HG03175 (cell line): ENCODE results near the gene LRRC56.
A peak's percentile ranks its signal among the peaks of the same experiment; 100 is the strongest.
"Not testable (repeated sequence)": the region's sequence is repeated elsewhere in the genome, so short reads cannot be mapped to it uniquely, and the experiment has no call there.

ENCODE experiments used
- ATAC-seq: cut with Tn5 transposase; IDR thresholded peaks from one replicate; pipeline ENCODE4 v1.9.1; 2021; ENCODE audit warnings: mild to moderate bottlenecking, moderate library complexity; ENCODE audit not compliant: unreplicated experiment

Gene LRRC56

GRCh38 chr11:571802-572185 lies 34.5 kb downstream of the LRRC56 start:
- ATAC-seq, result no peak

GRCh38 chr11:573146-573759 lies 35.9 kb downstream of the LRRC56 start:
- ATAC-seq, result no peak

DNA sequence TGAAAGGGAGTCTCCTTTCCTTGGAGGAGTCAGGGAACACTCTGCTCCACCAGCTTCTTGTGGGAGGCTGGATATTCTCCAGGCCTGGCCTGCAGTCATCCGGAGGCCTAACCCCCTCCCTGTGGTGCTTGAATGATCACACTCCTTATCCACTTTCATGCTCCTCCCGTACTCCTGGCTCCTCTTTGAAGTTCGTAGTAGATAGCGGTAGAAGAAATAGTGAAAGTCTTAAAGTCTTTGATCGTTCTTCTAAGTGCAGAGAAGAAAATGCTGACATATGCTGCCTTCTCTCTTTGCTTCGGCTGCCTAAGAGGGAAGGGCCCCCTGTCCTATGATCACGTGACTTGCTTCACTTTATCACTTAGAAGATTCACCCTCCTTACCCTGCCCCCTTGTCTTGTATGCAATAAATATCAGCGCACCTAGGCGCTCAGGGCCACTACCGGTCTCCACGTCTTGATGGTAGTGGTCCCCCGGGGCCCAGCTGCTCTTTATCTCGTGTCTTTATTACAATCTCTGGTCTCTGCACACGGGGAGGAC lies 36.8 kb downstream of the LRRC56 start:
- ATAC-seq, result not testable (repeated sequence)

- ATAC-seq, result no peak
Observed at GRCh38 chr11:574632-575312, 37.4 kb downstream of the LRRC56 start.

DNA sequence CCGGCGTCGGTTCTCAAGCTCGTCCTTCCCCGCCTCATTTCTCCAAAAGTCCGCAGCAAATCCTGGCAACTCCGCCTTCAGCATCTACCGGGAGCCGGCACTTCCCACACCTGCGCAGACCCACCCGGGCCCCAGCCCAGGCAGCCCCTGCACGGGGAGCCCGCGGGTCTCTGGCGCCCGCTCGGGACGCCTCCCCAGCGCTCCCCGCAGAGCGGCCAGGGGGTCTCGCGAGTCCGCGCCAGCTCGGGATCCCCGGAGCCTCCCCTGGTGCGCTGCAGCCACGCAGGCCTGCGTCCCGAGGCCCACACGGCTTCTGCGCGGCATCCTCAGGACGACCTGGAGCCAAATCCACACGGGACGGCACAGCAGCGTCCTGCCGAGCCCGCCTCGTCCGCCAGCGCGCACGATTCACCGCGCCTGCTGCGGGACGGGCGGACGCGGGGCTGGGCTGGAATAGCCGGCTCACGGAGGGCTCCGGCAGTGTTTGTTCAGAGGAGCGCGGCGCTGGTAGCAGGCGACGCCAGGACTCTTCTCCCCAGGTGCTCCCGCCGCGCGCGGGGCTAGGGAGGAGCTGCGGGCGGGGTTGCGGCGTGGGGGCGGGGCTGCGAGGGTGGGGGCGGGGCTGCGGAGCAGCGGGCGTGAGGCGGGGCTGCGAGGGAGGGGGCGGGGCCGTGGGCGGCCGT lies 38.1 kb downstream of the LRRC56 start:
- ATAC-seq, result peak; percentile 33

DNA sequence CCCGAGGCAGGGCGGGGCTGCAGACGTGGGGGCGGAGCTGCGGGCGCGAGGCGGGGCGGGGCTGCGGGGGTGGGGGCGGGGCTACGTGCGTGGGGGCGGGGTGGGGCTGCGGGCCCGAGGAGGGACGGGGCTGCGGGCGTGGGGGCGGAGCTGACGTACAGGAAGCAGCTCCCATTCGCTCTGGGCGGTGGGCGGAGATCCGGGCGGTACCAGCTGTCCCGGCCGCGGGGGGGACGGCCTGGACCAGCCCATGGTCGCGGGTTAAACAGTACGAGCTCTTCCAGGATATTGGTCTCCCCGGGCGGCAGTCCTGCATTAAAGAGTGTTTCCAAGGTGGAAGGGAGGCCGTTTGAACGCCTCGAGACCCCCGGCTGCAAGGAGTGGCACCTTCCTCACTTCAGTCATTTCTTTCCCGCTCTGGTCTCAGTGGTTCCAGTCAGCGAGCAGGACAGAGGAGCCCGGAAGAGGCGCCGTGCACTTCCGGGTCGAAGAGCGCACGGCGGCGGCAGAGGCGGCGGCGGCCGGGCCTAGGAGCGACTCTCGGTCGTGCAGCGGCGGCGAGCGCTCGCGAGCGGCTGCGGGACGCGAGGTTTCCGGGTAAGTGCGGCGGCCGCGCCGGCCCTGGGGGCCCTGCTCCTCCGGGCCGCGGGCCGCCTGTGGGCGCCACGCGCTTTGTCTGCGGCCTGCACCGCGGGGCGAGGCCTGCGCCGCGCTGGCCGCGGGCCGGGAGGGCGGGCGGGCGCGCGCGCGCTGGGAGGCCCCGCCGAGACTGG lies 38.9 kb downstream of the LRRC56 start, which contains the start of gene PHRF1:
PHRF1 (plus strand) TSS at position 475 of the 773 bp plus-strand sequence. CDS start 5,043 bp downstream, outside the sequence.
- ATAC-seq, result peak; percentile 86

- ATAC-seq, result no peak
Observed at GRCh38 chr11:576811-577610, 39.7 kb downstream of the LRRC56 start.

GRCh38 chr11:577611-577894 lies 40.2 kb downstream of the LRRC56 start:
- ATAC-seq, result no peak

DNA sequence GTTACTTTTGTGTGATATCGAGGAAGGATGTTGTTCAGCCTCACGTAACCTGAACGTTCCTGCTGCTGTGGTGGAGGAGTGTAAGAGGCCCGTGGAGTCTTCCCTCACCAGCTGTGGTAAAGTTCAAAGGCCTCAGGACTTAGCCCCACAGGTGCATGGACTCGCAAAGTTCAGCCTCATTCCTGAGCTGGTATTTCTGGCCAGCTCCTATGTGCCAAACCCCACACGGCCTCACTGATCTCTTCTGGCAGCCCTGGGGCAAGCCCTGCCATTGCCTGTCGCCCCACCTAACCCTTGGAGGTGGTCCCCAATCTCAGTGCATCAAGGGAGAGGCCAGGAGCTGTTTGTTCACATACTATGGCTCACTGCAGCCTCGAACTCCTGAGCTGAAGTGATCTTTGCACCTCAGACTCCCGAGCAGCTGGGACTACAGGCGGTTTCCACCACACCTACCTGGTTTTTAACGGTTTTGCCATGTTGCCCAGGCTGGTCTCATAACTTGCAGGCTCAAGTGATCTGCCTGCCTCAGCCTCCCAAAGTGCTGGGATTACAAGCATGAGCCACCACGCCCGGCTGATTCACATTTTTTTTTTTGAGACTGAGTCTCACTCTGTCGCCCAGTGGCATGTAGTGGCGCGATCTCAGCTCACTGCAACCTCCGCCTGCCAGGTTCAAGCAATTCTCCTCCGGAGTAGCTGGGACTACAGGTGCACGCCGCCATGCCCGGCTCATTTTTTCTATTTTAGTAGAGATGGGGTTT lies 41.1 kb downstream of the LRRC56 start:
- ATAC-seq, result no peak

- no peak for ATAC-seq
Observed at GRCh38 chr11:579830-580601, 42.7 kb downstream of the LRRC56 start.

GRCh38 chr11:581342-581741 lies 44.0 kb downstream of the LRRC56 start:
- no peak for ATAC-seq

DNA sequence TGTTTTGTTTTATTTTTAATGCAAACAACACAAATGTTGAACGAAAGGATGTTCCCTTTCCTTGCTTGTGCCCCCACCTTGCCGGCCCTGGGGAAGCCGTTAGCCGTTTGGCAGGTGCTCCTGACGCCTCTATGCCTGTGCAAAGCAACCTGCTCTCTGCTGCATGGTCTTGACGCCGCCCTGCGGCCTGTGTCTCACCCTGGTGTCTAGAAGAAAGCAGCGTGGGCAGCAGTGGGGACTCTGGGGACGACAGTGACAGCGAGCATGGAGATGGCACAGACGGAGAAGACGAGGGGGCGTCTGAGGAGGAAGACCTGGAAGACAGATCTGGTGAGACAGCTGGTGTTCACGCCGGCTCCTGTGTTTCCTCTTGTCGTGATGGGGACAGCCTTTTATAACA lies 44.4 kb downstream of the LRRC56 start:
- no peak for ATAC-seq

DNA sequence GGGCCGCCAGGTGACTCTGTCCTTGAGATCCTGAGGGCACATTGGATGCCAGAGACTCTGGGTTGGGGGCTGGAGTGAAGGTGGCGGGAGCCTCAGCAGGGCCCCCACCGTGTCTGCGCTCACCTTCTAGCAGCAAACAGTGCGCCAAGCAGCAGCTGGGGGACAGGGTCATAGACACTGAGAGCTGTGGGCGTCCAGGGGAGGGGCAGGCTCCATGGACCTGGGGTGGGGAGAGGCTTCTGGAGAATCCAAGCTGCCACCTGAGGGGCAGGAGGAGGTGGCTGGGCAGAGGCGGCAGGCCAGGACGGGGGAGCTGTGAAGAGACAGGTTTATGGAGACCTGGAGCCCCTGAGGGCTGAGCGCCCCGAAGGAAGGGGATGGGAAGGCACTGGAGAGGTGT lies 47.0 kb downstream of the LRRC56 start:
- ATAC-seq, result no peak

DNA sequence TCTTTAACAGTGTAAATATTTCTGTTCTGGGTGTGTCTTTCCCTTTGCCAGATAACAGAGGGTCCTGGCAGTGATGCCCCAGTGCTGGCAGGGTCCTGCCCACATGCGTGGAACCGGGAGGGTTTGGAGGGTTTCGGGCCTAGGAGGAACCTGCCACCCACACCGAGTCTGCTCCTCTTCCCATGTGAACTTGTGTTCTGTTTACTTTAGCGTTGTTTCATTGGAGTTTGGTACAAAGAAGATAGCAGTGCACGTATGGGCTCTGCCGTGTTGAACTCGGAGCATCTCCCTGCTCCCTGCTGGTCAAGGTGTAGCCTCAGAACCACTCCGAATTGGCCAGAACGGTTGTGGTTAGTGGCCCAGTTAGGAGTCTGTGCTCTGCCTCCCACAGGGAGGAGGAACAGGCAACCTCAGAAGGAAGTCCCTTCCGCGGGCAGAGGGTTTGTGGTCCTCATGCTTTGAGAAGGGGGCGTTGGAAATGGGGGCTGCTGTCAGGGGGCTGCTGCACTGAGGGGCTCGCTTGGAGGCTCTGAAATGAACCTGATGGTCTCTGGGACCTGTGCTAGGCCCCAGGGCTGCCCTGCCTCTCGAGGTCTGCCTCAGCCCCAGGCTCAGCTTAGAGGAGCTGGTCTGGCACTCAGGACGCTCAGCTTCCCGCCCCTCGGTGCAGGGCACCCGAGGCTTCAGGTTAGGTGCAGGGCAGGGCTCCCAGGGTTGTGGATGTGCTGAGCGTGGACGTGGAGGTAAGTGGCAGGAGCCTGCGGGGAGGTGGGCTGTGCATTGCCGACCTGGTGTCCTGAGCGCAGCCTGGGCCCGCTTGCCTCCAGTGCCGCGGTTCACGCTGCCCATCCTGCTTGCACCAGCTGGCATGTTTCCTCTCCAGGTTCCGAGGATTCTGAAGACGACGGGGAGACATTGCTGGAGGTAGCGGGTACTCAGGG lies 49.3 kb downstream of the LRRC56 start:
- ATAC-seq, result no peak

DNA sequence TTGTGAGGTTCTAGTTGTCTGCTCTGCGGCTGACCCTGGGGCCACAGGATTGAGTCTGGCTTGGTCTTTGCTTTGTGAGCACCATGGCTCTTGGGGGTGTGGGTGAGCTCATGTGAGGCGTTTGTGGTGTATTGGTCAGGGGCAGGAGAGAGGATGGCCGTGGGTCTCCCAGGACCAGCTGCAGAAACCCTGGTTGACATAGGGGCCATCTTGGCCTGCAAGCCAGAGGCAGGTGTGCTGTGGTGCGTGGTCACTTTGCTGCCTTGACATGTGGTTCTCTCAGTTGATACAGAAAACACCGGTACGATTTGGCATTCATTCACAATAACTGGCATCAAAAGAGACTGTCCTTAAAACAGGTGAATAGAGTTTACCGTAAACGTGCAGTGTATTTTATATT lies 50.2 kb downstream of the LRRC56 start:
- no peak for ATAC-seq

DNA sequence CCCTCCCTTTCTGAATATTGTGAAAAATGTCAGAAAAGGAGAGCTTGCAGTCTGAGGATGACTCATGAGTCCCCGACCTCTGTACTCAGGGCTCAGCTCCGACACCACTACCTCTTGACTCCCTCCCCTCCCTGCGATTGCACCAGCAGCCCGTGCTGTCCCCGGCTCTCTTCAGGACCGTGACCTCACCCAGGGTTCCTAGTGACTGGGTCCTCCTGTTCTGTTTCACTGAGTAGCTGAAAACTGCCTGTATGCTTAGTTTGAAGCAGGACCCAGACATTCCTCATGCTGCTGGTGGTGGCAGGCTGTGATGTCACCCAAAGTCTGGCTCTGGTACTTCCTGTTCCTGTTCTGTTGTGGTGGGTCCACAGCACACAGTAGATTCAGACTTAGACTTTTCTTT lies 50.7 kb downstream of the LRRC56 start:
- no peak for ATAC-seq

DNA sequence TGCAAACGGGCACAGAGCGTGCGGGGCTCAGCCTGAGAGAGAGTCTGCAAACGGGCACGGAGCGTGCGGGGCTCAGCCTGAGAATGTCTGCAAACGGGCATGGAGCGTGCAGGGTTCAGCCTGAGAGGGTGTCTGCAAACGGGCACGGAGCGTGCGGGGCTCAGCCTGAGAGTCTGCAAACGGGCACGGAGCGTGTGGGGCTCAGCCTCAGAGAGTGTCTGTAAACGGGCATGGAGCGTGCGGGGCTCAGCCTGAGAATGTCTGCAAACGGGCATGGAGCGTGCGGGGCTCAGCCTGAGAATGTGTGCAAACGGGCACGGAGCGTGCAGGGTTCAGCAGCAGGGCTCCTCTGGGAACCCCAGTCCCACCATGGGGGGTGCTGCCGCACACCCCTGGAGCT lies 52.5 kb downstream of the LRRC56 start:
- no peak for ATAC-seq

DNA sequence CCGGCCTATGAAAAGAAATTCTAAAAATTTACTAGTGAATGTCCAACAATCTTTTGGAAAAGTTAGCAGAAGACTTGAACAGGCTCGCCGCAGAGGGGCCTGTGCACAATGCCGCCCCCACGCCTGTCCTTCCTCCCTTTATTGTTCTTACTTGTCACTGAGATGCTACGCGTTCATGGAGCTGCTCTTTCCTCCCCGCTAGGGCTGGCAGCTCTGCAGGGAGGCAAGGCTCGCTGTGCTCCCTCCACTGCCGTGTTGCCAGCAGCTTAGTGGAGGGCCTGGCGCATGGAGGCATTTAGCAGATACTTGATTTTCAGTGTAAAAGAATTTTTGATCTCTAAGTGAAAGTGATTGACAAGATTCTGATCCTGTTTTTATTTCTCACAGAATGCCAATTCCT lies 53.7 kb downstream of the LRRC56 start:
- no peak for ATAC-seq
